Measurements from ENCODE around the gene PARD3. TPM values are rescaled to one million over a fixed set of nuclear protein-coding genes. Genes with fewer than 3 reads are reported as not detected.

The PARD3 gene
- total and polyA plus RNA-seq, 10 of the 15 experiments (the other 5 are each of a cell fraction or from before 2014, with no cell fraction given): 2.6 to 43.1 (median 13.9) TPM

DNA sequence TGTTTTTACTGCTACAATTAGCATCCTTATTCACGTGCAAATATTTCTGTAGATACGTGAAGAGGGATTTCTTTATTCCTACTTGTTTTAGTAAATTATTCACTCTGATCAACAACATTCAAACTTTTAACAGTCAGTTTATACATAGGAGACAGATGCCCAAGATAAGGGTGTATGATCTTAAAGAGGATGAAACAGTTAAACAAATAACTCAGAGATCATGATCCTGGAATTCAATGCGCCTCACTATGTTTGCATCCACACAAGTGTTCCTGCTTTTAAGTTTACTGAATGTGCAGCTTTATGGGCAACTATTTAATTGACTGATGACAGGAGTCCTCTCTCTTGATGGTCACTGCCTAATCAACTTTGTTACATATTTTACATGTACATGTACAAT is 394.8 kb downstream of the PARD3 start (continued):
- TF ChIP-seq, protein P1, sequence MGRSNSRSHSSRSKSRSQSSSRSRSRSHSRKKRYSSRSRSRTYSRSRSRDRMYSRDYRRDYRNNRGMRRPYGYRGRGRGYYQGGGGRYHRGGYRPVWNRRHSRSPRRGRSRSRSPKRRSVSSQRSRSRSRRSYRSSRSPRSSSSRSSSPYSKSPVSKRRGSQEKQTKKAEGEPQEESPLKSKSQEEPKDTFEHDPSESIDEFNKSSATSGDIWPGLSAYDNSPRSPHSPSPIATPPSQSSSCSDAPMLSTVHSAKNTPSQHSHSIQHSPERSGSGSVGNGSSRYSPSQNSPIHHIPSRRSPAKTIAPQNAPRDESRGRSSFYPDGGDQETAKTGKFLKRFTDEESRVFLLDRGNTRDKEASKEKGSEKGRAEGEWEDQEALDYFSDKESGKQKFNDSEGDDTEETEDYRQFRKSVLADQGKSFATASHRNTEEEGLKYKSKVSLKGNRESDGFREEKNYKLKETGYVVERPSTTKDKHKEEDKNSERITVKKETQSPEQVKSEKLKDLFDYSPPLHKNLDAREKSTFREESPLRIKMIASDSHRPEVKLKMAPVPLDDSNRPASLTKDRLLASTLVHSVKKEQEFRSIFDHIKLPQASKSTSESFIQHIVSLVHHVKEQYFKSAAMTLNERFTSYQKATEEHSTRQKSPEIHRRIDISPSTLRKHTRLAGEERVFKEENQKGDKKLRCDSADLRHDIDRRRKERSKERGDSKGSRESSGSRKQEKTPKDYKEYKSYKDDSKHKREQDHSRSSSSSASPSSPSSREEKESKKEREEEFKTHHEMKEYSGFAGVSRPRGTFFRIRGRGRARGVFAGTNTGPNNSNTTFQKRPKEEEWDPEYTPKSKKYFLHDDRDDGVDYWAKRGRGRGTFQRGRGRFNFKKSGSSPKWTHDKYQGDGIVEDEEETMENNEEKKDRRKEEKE (IDR thresholded peaks at IDR 0.05): no peak
- no peak for TF ChIP-seq CEBPZ (IDR thresholded peaks at IDR 0.05; ENCODE audit: low read depth, low read length)
- TF ChIP-seq, protein P2, sequence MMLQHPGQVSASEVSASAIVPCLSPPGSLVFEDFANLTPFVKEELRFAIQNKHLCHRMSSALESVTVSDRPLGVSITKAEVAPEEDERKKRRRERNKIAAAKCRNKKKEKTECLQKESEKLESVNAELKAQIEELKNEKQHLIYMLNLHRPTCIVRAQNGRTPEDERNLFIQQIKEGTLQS (IDR thresholded peaks at IDR 0.05; ENCODE audit: borderline replicate concordance, extremely low read depth, low read depth, low read length): no peak
- TF ChIP-seq ATF7 (IDR thresholded peaks at IDR 0.05; ENCODE audit: low read depth): no peak
- TF ChIP-seq HDAC6 (IDR thresholded peaks at IDR 0.05; ENCODE audit: unreplicated experiment): no peak
- TF ChIP-seq, protein P3, sequence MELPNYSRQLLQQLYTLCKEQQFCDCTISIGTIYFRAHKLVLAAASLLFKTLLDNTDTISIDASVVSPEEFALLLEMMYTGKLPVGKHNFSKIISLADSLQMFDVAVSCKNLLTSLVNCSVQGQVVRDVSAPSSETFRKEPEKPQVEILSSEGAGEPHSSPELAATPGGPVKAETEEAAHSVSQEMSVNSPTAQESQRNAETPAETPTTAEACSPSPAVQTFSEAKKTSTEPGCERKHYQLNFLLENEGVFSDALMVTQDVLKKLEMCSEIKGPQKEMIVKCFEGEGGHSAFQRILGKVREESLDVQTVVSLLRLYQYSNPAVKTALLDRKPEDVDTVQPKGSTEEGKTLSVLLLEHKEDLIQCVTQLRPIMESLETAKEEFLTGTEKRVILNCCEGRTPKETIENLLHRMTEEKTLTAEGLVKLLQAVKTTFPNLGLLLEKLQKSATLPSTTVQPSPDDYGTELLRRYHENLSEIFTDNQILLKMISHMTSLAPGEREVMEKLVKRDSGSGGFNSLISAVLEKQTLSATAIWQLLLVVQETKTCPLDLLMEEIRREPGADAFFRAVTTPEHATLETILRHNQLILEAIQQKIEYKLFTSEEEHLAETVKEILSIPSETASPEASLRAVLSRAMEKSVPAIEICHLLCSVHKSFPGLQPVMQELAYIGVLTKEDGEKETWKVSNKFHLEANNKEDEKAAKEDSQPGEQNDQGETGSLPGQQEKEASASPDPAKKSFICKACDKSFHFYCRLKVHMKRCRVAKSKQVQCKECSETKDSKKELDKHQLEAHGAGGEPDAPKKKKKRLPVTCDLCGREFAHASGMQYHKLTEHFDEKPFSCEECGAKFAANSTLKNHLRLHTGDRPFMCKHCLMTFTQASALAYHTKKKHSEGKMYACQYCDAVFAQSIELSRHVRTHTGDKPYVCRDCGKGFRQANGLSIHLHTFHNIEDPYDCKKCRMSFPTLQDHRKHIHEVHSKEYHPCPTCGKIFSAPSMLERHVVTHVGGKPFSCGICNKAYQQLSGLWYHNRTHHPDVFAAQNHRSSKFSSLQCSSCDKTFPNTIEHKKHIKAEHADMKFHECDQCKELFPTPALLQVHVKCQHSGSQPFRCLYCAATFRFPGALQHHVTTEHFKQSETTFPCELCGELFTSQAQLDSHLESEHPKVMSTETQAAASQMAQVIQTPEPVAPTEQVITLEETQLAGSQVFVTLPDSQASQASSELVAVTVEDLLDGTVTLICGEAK (IDR thresholded peaks at IDR 0.05; ENCODE audit: borderline replicate concordance): no peak
- no peak for TF ChIP-seq NFXL1 (IDR thresholded peaks at IDR 0.05; ENCODE audit: borderline replicate concordance)
- no peak for TF ChIP-seq ESRRA (IDR thresholded peaks at IDR 0.05; ENCODE audit: low read length)
- no peak for TF ChIP-seq ZNF622 (IDR thresholded peaks at IDR 0.05)
- TF ChIP-seq EZH2 (IDR thresholded peaks at IDR 0.05; ENCODE audit: borderline replicate concordance, control insufficient read depth, low read depth, low read length): no peak
- no peak for TF ChIP-seq PAX5 (IDR thresholded peaks at IDR 0.05; ENCODE audit: borderline replicate concordance, low read depth, low read length)
- TF ChIP-seq TCF12 (IDR thresholded peaks at IDR 0.05; ENCODE audit: low read depth, low read length): no peak

Data from GM12878 (cell line).